NT2/D1 (cell line): ENCODE data around the gene C1orf21.

Experiments
- SUZ12 ChIP-seq: IDR thresholded peaks from 2 replicates; pipeline ENCODE4 v1.6.1; 2011; ENCODE audit not compliant: insufficient read length, insufficient read depth; ENCODE audit errors: extremely low read depth
- YY1 ChIP-seq: IDR thresholded peaks from 2 replicates; pipeline ENCODE4 v1.6.1; 2011; ENCODE audit not compliant: insufficient read length, insufficient read depth

DNA sequence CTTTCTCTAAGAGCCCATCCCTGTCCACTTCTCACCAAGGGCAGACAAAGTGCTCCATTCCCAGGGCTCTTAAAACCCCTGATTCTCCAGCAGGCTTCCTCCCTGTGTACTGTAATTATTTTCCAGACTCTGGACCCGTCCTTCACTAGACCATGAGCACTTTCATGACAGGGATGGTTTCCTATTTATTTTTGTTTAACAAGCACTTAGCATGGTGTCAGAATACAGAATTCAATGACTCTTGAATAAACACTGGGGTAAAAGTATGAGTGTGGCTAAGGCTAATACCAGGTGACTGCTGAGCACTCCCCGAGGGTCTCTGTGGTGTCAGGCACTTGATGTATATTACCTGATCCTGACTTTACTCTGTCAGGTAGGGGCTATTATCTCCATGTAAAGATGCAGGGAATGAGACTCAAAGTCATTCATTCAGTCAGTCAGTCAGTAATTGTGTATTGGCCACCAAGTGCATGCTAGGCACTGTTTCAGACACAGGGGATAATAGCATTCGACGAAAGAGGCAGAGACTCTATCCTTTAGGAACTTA, 47.2 kb downstream of the C1orf21 start:
- TF ChIP-seq YY1 (no peak), SUZ12 (no peak)
